Measurements from ENCODE around the gene FAM171A1.
"Not testable (repeated sequence)": the region's sequence is repeated elsewhere in the genome, so short reads cannot be mapped to it uniquely, and the experiment has no call there.

Gene FAM171A1

DNA sequence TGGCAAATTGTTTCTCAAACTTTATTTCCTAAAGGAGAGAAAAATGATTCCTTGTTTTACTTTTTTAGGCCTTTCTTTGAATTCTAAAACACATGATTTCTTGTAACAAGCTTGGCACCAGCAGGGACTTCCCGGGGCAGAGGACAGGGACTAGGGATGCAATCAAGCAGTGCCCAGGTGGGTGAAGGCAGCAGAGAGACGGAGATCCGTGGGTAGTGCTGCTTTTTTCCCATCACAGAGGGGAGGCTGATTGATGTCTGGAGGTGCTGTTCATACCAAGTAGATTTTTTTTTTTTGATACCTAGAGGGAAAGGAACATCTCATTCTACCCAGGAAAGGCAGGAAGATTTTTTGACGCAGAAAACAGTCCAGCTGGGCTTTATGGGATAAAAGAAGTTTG is 91.9 kb downstream of the FAM171A1 start:
- Histone ChIP-seq H3K36me3 (ENCODE audit: control insufficient read depth, insufficient read depth, low read length) (peaks cover 37% of the 10 kb centered on the region), H3K4me1 (ENCODE audit: control insufficient read depth, insufficient read depth, low read length) (no peaks in the 10 kb centered on the region), H3K27ac (ENCODE audit: low read depth, low read length) (no peak overlapping the region), H3K4me3 (ENCODE audit: low read depth, low read length) (no peak overlapping the region), H3K27me3 (ENCODE audit: control insufficient read depth, insufficient read depth, low read length) (no peaks in the 10 kb centered on the region), H3K9me3 (ENCODE audit: control insufficient read depth, insufficient read depth, low read depth, low read length) (no peaks in the 10 kb centered on the region), H3K9ac (ENCODE audit: low read length) (no peak overlapping the region)

GRCh38 chr10:15278786-15279185 is 92.3 kb downstream of the FAM171A1 start:
- Histone ChIP-seq H3K36me3 (ENCODE audit: control insufficient read depth, insufficient read depth, low read length) (peaks cover 37% of the 10 kb centered on the region), H3K4me1 (ENCODE audit: control insufficient read depth, insufficient read depth, low read length) (no peaks in the 10 kb centered on the region), H3K27me3 (ENCODE audit: control insufficient read depth, insufficient read depth, low read length) (no peaks in the 10 kb centered on the region)

DNA sequence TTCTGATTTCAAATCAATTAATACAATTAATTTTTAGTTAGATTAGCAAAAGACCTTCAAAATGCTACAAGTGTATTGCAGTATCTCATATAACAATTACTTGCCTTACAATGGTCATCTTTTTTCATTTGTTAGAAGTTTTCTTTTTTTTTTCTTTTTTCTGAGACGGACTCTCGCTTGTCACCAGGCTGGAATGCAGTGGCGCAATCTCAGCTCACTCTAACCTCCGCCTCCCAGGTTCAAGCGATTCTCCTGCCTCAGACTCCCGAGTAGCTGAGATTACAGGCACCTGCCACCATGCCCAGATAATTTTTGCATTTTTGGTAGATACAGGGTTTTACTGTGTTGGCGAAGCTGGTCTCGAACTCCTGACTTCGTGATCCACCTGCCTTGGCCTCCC is 95.0 kb downstream of the FAM171A1 start:
- not testable (repeated sequence) for H3K9ac ChIP-seq (ENCODE audit: low read length); H3K4me1 ChIP-seq (ENCODE audit: control insufficient read depth, insufficient read depth, low read length); H3K27me3 ChIP-seq (ENCODE audit: control insufficient read depth, insufficient read depth, low read length); H3K4me3 ChIP-seq (ENCODE audit: low read depth, low read length); H3K9me3 ChIP-seq (ENCODE audit: control insufficient read depth, insufficient read depth, low read depth, low read length); H3K27ac ChIP-seq (ENCODE audit: low read depth, low read length)
- peaks cover 23% of the 10 kb centered on the region for H3K36me3 ChIP-seq (ENCODE audit: control insufficient read depth, insufficient read depth, low read length)

More at GRCh38 chr10:15278786-15279185, 92.3 kb downstream of the FAM171A1 start:
- no peak overlapping the region for H3K4me3 ChIP-seq (ENCODE audit: low read depth, low read length)
- H3K9me3 ChIP-seq (ENCODE audit: control insufficient read depth, insufficient read depth, low read depth, low read length), result no peaks in the 10 kb centered on the region
- H3K9ac ChIP-seq (ENCODE audit: low read length), result no peak overlapping the region
- no peak overlapping the region for H3K27ac ChIP-seq (ENCODE audit: low read depth, low read length)

DNA sequence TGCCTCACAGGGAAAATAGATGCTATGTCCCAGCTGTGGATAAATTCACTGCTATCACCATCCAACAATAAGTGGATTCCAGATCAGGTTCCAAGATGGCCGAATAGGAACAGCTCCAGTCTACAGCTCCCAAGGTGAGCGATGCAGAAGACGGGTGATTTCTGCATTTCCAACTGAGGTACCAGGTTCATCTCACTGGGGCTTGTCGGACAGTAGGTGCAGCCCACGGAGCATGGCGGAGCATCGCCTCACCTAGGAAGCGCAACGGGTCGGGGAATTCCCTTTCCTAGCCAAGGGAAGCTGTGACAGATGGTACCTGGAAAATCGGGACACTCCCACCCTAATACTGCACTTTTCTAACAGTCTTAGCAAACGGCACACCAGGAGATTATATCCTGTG is 101.3 kb downstream of the FAM171A1 start:
- H3K9me3 ChIP-seq (ENCODE audit: control insufficient read depth, insufficient read depth, low read depth, low read length), result peaks cover 16% of the 10 kb centered on the region
- H3K4me3 ChIP-seq (ENCODE audit: low read depth, low read length); H3K9ac ChIP-seq (ENCODE audit: low read length); H3K36me3 ChIP-seq (ENCODE audit: control insufficient read depth, insufficient read depth, low read length); H3K27me3 ChIP-seq (ENCODE audit: control insufficient read depth, insufficient read depth, low read length); H3K27ac ChIP-seq (ENCODE audit: low read depth, low read length); H3K4me1 ChIP-seq (ENCODE audit: control insufficient read depth, insufficient read depth, low read length): not testable (repeated sequence)

- Histone ChIP-seq H3K4me1 (ENCODE audit: control insufficient read depth, insufficient read depth, low read length) (no peaks in the 10 kb centered on the region), H3K9ac (ENCODE audit: low read length) (no peak overlapping the region), H3K9me3 (ENCODE audit: control insufficient read depth, insufficient read depth, low read depth, low read length) (peaks cover 16% of the 10 kb centered on the region), H3K4me3 (ENCODE audit: low read depth, low read length) (no peak overlapping the region), H3K36me3 (ENCODE audit: control insufficient read depth, insufficient read depth, low read length) (peaks cover 9% of the 10 kb centered on the region), H3K27ac (ENCODE audit: low read depth, low read length) (no peak overlapping the region), H3K27me3 (ENCODE audit: control insufficient read depth, insufficient read depth, low read length) (no peaks in the 10 kb centered on the region)
Measured at GRCh38 chr10:15267496-15267895, 103.6 kb downstream of the FAM171A1 start.

GRCh38 chr10:15266117-15266516 is 105.0 kb downstream of the FAM171A1 start:
- Histone ChIP-seq H3K27ac (ENCODE audit: low read depth, low read length) (no peak overlapping the region), H3K9me3 (ENCODE audit: control insufficient read depth, insufficient read depth, low read depth, low read length) (peaks cover 16% of the 10 kb centered on the region), H3K9ac (ENCODE audit: low read length) (no peak overlapping the region), H3K36me3 (ENCODE audit: control insufficient read depth, insufficient read depth, low read length) (peaks cover 9% of the 10 kb centered on the region), H3K4me1 (ENCODE audit: control insufficient read depth, insufficient read depth, low read length) (no peaks in the 10 kb centered on the region), H3K27me3 (ENCODE audit: control insufficient read depth, insufficient read depth, low read length) (no peaks in the 10 kb centered on the region), H3K4me3 (ENCODE audit: low read depth, low read length) (no peak overlapping the region)

DNA sequence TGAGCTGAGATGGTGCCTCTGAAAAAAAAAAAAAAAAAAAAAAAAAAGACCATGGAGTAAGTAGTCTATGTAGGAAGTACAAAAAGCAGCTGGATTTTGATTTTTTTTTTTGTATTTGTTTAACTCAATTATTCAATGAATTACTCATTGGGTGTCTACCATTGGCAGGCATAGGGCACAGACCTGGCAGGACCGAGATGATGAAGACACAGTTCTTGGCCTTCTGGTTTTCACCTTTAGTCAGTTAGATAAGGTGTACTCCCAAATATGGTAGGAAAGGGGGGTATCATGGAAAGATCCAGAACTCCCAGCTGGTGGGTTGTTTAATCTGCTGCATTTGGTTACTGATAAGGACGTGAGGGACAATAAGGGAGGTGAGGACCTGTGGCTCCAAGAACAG is 105.5 kb downstream of the FAM171A1 start:
- H3K4me1 ChIP-seq (ENCODE audit: control insufficient read depth, insufficient read depth, low read length), result no peaks in the 10 kb centered on the region
- H3K36me3 ChIP-seq (ENCODE audit: control insufficient read depth, insufficient read depth, low read length), result peaks cover 9% of the 10 kb centered on the region
- peaks cover 14% of the 10 kb centered on the region for H3K9me3 ChIP-seq (ENCODE audit: control insufficient read depth, insufficient read depth, low read depth, low read length)
- H3K27ac ChIP-seq (ENCODE audit: low read depth, low read length), result no peak overlapping the region
- no peaks in the 10 kb centered on the region for H3K27me3 ChIP-seq (ENCODE audit: control insufficient read depth, insufficient read depth, low read length)
- H3K4me3 ChIP-seq (ENCODE audit: low read depth, low read length), result no peak overlapping the region
- no peak overlapping the region for H3K9ac ChIP-seq (ENCODE audit: low read length)

GRCh38 chr10:15265056-15265455 is 106.0 kb downstream of the FAM171A1 start:
- no peaks in the 10 kb centered on the region for H3K27me3 ChIP-seq (ENCODE audit: control insufficient read depth, insufficient read depth, low read length)

GRCh38 chr10:15263657-15264323 is 107.3 kb downstream of the FAM171A1 start:
- Histone ChIP-seq H3K27ac (ENCODE audit: low read depth, low read length) (no peak overlapping the region), H3K4me1 (ENCODE audit: control insufficient read depth, insufficient read depth, low read length) (no peaks in the 10 kb centered on the region), H3K9me3 (ENCODE audit: control insufficient read depth, insufficient read depth, low read depth, low read length) (no peaks in the 10 kb centered on the region), H3K9ac (ENCODE audit: low read length) (no peak overlapping the region), H3K27me3 (ENCODE audit: control insufficient read depth, insufficient read depth, low read length) (no peaks in the 10 kb centered on the region), H3K4me3 (ENCODE audit: low read depth, low read length) (no peak overlapping the region), H3K36me3 (ENCODE audit: control insufficient read depth, insufficient read depth, low read length) (no peaks in the 10 kb centered on the region)

More at GRCh38 chr10:15265056-15265455, 106.0 kb downstream of the FAM171A1 start:
- no peak overlapping the region for H3K27ac ChIP-seq (ENCODE audit: low read depth, low read length)
- H3K4me3 ChIP-seq (ENCODE audit: low read depth, low read length), result no peak overlapping the region
- peaks cover 9% of the 10 kb centered on the region for H3K9me3 ChIP-seq (ENCODE audit: control insufficient read depth, insufficient read depth, low read depth, low read length)
- H3K4me1 ChIP-seq (ENCODE audit: control insufficient read depth, insufficient read depth, low read length), result no peaks in the 10 kb centered on the region
- no peak overlapping the region for H3K9ac ChIP-seq (ENCODE audit: low read length)
- peaks cover 9% of the 10 kb centered on the region for H3K36me3 ChIP-seq (ENCODE audit: control insufficient read depth, insufficient read depth, low read length)

DNA sequence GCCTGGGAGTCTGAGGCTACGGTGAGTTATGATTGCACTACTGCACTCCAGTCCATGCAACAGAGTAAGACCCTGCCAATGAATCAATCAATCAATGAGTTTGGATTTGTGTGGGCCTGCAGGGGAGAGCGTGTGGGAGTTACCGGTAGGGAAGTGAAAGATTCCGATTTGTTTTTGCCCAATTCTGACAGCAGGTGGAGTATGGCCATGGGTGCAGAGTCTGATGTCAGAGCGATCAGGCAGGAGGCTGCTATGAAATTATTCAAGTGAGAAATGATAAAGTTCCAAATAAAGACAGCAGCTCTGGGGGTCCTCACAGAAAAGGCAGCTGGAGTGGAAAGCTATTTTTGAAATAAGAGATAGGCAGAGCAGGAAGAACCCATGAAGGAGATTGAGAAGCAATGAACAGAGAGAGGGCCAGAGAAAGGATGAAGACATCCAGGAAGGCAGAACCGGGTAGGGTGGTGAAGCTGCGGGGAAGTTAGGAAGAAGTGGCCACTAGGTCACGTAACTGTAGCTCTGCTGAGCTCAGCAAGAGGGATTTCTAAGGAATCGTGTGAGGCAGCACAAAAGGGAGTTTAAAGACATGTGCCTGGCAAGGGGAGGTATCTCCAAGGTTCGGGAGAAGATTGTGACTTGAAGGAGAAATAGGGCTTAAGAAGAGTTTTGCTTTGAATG is 108.9 kb downstream of the FAM171A1 start:
- H3K27me3 ChIP-seq (ENCODE audit: control insufficient read depth, insufficient read depth, low read length), result no peaks in the 10 kb centered on the region
- no peaks in the 10 kb centered on the region for H3K4me1 ChIP-seq (ENCODE audit: control insufficient read depth, insufficient read depth, low read length)
- no peaks in the 10 kb centered on the region for H3K9me3 ChIP-seq (ENCODE audit: control insufficient read depth, insufficient read depth, low read depth, low read length)
- no peak overlapping the region for H3K9ac ChIP-seq (ENCODE audit: low read length)
- no peak overlapping the region for H3K4me3 ChIP-seq (ENCODE audit: low read depth, low read length)
- H3K27ac ChIP-seq (ENCODE audit: low read depth, low read length), result no peak overlapping the region
- H3K36me3 ChIP-seq (ENCODE audit: control insufficient read depth, insufficient read depth, low read length), result no peaks in the 10 kb centered on the region

DNA sequence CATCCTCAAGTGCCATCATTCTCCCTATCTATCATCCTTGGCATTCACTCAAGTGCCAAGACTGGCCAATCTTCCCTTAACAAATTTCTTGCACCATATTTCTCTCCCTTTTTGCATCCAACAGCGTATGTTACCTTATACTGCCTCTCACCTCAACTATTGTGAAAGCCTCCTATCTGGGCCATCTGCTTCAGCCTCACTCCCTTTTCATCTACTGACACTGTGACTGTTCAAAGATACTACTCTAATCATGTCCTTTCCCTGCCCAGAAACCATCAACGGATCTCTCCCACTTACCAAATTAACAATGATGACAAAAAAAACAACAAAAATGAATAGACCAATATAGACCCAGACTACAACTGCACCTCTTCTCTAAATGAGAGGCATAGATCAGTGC is 112.0 kb downstream of the FAM171A1 start:
- H3K9ac ChIP-seq (ENCODE audit: low read length), result no peak overlapping the region
- H3K9me3 ChIP-seq (ENCODE audit: control insufficient read depth, insufficient read depth, low read depth, low read length), result no peaks in the 10 kb centered on the region
- H3K4me3 ChIP-seq (ENCODE audit: low read depth, low read length), result no peak overlapping the region
- no peaks in the 10 kb centered on the region for H3K27me3 ChIP-seq (ENCODE audit: control insufficient read depth, insufficient read depth, low read length)
- no peaks in the 10 kb centered on the region for H3K36me3 ChIP-seq (ENCODE audit: control insufficient read depth, insufficient read depth, low read length)
- H3K4me1 ChIP-seq (ENCODE audit: control insufficient read depth, insufficient read depth, low read length), result peaks cover 18% of the 10 kb centered on the region
- H3K27ac ChIP-seq (ENCODE audit: low read depth, low read length), result no peak overlapping the region

Data from HUES6 (cell line).